SJSA1 (cell line): ENCODE measurements around the gene HELQ. TPM values are rescaled to one million over a fixed set of nuclear protein-coding genes. Genes with fewer than 3 reads are reported as not detected.
"Not testable (repeated sequence)": the region's sequence is repeated elsewhere in the genome, so short reads cannot be mapped to it uniquely, and the experiment has no call there.

ENCODE experiments used
- DNase-seq, 2 experiments: peaks; one replicate each; pipeline ENCODE4 v3.0.0-alpha.2; 2015 to 2020; ENCODE audit warnings: low spot score in 2 of 2, low read depth in 1 of 2
- H3K27ac ChIP-seq: fragments of 250-450 bp; sonication (Bioruptor Pico); 2 replicates; pipeline ENCODE4 v1.5.1; 2020; ENCODE audit warnings: mild to moderate bottlenecking, moderate library complexity
- H3K27me3 ChIP-seq: fragments of 250-450 bp; sonication (Bioruptor Pico); replicated peaks from 2 replicates; pipeline ENCODE4 v1.5.1; 2020; ENCODE audit warnings: mild to moderate bottlenecking, moderate library complexity
- H3K36me3 ChIP-seq: fragments of 250-450 bp; sonication (Bioruptor Pico); 2 replicates; pipeline ENCODE4 v1.5.1; 2020; ENCODE audit warnings: mild to moderate bottlenecking
- H3K4me1 ChIP-seq: fragments of 250-450 bp; sonication (Bioruptor Pico); replicated peaks from 2 replicates; pipeline ENCODE4 v1.6.1; 2021; ENCODE audit warnings: mild to moderate bottlenecking
- H3K4me3 ChIP-seq: fragments of 250-450 bp; sonication (Bioruptor Pico); 2 replicates; pipeline ENCODE4 v1.5.1; 2020; ENCODE audit warnings: mild to moderate bottlenecking
- H3K9me3 ChIP-seq: fragments of 250-450 bp; sonication (Bioruptor Pico); replicated peaks from 2 replicates; pipeline ENCODE4 v1.5.1; 2020; ENCODE audit warnings: mild to moderate bottlenecking
- total RNA-seq: library from RNA; depleted of rRNA; stranded (reverse); fragments of >200 nt; shearing (Covaris generic); gene quantifications from 2 replicates; pipeline ENCODE4 v1.2.3, GENCODE V29; 2014

HELQ gene
- total RNA-seq, 1 experiment from 2014 or later: 17.0 TPM

GRCh38 chr4:83408908-83409307 lies 46.7 kb downstream of the HELQ start:
- peaks cover 18% of the 10 kb centered on the region for H3K36me3 ChIP-seq
- H3K4me3 ChIP-seq: no peak overlapping the region
- no peaks in the 10 kb centered on the region; the same call in 1 of the 2 replicates for H3K9me3 ChIP-seq
- no peak overlapping the region for H3K27ac ChIP-seq
- H3K27me3 ChIP-seq: no peaks in the 10 kb centered on the region
- no peak for DNase-seq
- no peaks in the 10 kb centered on the region for H3K4me1 ChIP-seq

GRCh38 chr4:83405844-83406816 lies 49.5 kb downstream of the HELQ start:
- no peaks in the 10 kb centered on the region for H3K4me1 ChIP-seq
- no peak for DNase-seq

GRCh38 chr4:83398158-83398557 lies 57.5 kb downstream of the HELQ start:
- not testable (repeated sequence) for H3K27me3 ChIP-seq, H3K36me3 ChIP-seq, H3K27ac ChIP-seq, DNase-seq, H3K4me3 ChIP-seq, H3K9me3 ChIP-seq, H3K4me1 ChIP-seq

More at GRCh38 chr4:83405844-83406816, 49.5 kb downstream of the HELQ start:
- Histone ChIP-seq H3K9me3 (no peaks in the 10 kb centered on the region), H3K27me3 (no peaks in the 10 kb centered on the region), H3K4me3 (no peak overlapping the region), H3K36me3 (peaks cover 7% of the 10 kb centered on the region; the same call in 1 of the 2 replicates), H3K27ac (no peak overlapping the region)

GRCh38 chr4:83393908-83394307 lies 61.7 kb downstream of the HELQ start:
- Histone ChIP-seq H3K27ac (no peak overlapping the region), H3K9me3 (no peaks in the 10 kb centered on the region), H3K36me3 (no peaks in the 10 kb centered on the region), H3K4me3 (no peak overlapping the region), H3K4me1 (no peaks in the 10 kb centered on the region), H3K27me3 (no peaks in the 10 kb centered on the region)
- no peak for DNase-seq

- Histone ChIP-seq H3K27me3 (no peaks in the 10 kb centered on the region), H3K4me1 (peaks cover 6% of the 10 kb centered on the region), H3K4me3 (no peak overlapping the region), H3K27ac (no peak overlapping the region), H3K9me3 (no peaks in the 10 kb centered on the region), H3K36me3 (no peaks in the 10 kb centered on the region)
- DNase-seq: no peak
Observed at GRCh38 chr4:83392562-83392961, 63.1 kb downstream of the HELQ start.

- DNase-seq: no peak
- Histone ChIP-seq H3K4me3 (no peak overlapping the region), H3K27me3 (no peaks in the 10 kb centered on the region), H3K36me3 (no peaks in the 10 kb centered on the region), H3K9me3 (no peaks in the 10 kb centered on the region), H3K4me1 (peaks cover 17% of the 10 kb centered on the region), H3K27ac (no peak overlapping the region)
Observed at GRCh38 chr4:83390944-83391343, 64.7 kb downstream of the HELQ start.

- Histone ChIP-seq H3K4me3 (no peak overlapping the region), H3K27ac (no peak overlapping the region), H3K36me3 (no peaks in the 10 kb centered on the region), H3K27me3 (no peaks in the 10 kb centered on the region), H3K9me3 (no peaks in the 10 kb centered on the region), H3K4me1 (peaks cover 17% of the 10 kb centered on the region)
- no peak for DNase-seq
Observed at GRCh38 chr4:83389756-83390505, 65.7 kb downstream of the HELQ start.

GRCh38 chr4:83389037-83389720 lies 66.4 kb downstream of the HELQ start:
- H3K4me3 ChIP-seq: no peak overlapping the region
- no peak for DNase-seq
- no peaks in the 10 kb centered on the region for H3K36me3 ChIP-seq
- H3K4me1 ChIP-seq: peaks cover 17% of the 10 kb centered on the region
- no peak overlapping the region for H3K27ac ChIP-seq
- H3K9me3 ChIP-seq: no peaks in the 10 kb centered on the region
- H3K27me3 ChIP-seq: no peaks in the 10 kb centered on the region

GRCh38 chr4:83388313-83388676 lies 67.3 kb downstream of the HELQ start:
- Histone ChIP-seq H3K36me3 (no peaks in the 10 kb centered on the region), H3K27ac (no peak overlapping the region)
- DNase-seq: peak in 1 of 2 experiments; percentile 6

GRCh38 chr4:83387476-83388312 lies 67.9 kb downstream of the HELQ start:
- Histone ChIP-seq H3K4me1 (peaks cover 17% of the 10 kb centered on the region), H3K27ac (peak overlapping the region; percentile 72), H3K9me3 (no peaks in the 10 kb centered on the region), H3K4me3 (no peak overlapping the region), H3K27me3 (no peaks in the 10 kb centered on the region), H3K36me3 (no peaks in the 10 kb centered on the region)
- peak in 1 of 2 experiments; percentile 35 for DNase-seq

More at GRCh38 chr4:83388313-83388676, 67.3 kb downstream of the HELQ start:
- peaks cover 17% of the 10 kb centered on the region for H3K4me1 ChIP-seq
- no peaks in the 10 kb centered on the region for H3K27me3 ChIP-seq
- H3K4me3 ChIP-seq: no peak overlapping the region
- H3K9me3 ChIP-seq: no peaks in the 10 kb centered on the region

- Histone ChIP-seq H3K4me1 (peaks cover 17% of the 10 kb centered on the region), H3K27me3 (no peaks in the 10 kb centered on the region), H3K4me3 (no peak overlapping the region), H3K27ac (peak overlapping the region; percentile 72), H3K9me3 (no peaks in the 10 kb centered on the region), H3K36me3 (no peaks in the 10 kb centered on the region)
- DNase-seq: no peak
Observed at GRCh38 chr4:83387012-83387411, 68.6 kb downstream of the HELQ start.

GRCh38 chr4:83382850-83383249 lies 72.8 kb downstream of the HELQ start:
- peaks cover 11% of the 10 kb centered on the region for H3K9me3 ChIP-seq

GRCh38 chr4:83381173-83381572 lies 74.5 kb downstream of the HELQ start:
- Histone ChIP-seq H3K4me3 (no peak overlapping the region), H3K27me3 (no peaks in the 10 kb centered on the region), H3K9me3 (peaks cover 11% of the 10 kb centered on the region), H3K27ac (no peak overlapping the region), H3K36me3 (no peaks in the 10 kb centered on the region), H3K4me1 (no peaks in the 10 kb centered on the region)
- DNase-seq: no peak

More at GRCh38 chr4:83382850-83383249, 72.8 kb downstream of the HELQ start:
- Histone ChIP-seq H3K27ac (no peak overlapping the region), H3K27me3 (no peaks in the 10 kb centered on the region), H3K4me1 (peaks cover 14% of the 10 kb centered on the region), H3K4me3 (no peak overlapping the region), H3K36me3 (no peaks in the 10 kb centered on the region)
- DNase-seq: no peak
